IPS DF 4.7 (cell line): ENCODE results near the gene PUDP.
"Not testable (repeated sequence)": the region's sequence is repeated elsewhere in the genome, so short reads cannot be mapped to it uniquely, and the experiment has no call there.

ENCODE experiments used
- DNase-seq: peaks from one replicate; pipeline ENCODE4 v3.0.0-alpha.2; 2013; ENCODE audit warnings: low spot score; ENCODE audit errors: extremely low read depth

PUDP gene

GRCh38 chrX:7043796-7044433 lies 104.0 kb downstream of the PUDP start:
- DNase-seq: not testable (repeated sequence)

GRCh38 chrX:7028246-7028645 lies 119.7 kb downstream of the PUDP start:
- no peak for DNase-seq

- no peak for DNase-seq
Measured at GRCh38 chrX:7027071-7027470, 120.9 kb downstream of the PUDP start.

GRCh38 chrX:7026365-7026764 lies 121.6 kb downstream of the PUDP start:
- DNase-seq: not testable (repeated sequence)

GRCh38 chrX:7025471-7025870 lies 122.5 kb downstream of the PUDP start:
- no peak for DNase-seq

GRCh38 chrX:7024850-7025249 lies 123.1 kb downstream of the PUDP start:
- DNase-seq: no peak

GRCh38 chrX:7022996-7023395 lies 125.0 kb downstream of the PUDP start:
- not testable (repeated sequence) for DNase-seq

GRCh38 chrX:7021991-7022390 lies 126.0 kb downstream of the PUDP start:
- DNase-seq: no peak

- no peak for DNase-seq
Measured at GRCh38 chrX:7019555-7019954, 128.4 kb downstream of the PUDP start.

- DNase-seq: not testable (repeated sequence)
Measured at GRCh38 chrX:7012262-7012834, 135.6 kb downstream of the PUDP start.

- DNase-seq: not testable (repeated sequence)
Measured at GRCh38 chrX:7010897-7011296, 137.1 kb downstream of the PUDP start.

GRCh38 chrX:7007328-7007727 lies 140.6 kb downstream of the PUDP start:
- DNase-seq: not testable (repeated sequence)
